GM18519 (cell line): Measurements from ENCODE around the gene NTRK3.
"Not testable (repeated sequence)": the region's sequence is repeated elsewhere in the genome, so short reads cannot be mapped to it uniquely, and the experiment has no call there.

Experiments used
- ATAC-seq: cut with Tn5 transposase; IDR thresholded peaks from one replicate; pipeline ENCODE4 v1.9.1; 2021; ENCODE audit warnings: mild to moderate bottlenecking, moderate library complexity; ENCODE audit not compliant: unreplicated experiment, low FRiP score

Gene NTRK3

DNA sequence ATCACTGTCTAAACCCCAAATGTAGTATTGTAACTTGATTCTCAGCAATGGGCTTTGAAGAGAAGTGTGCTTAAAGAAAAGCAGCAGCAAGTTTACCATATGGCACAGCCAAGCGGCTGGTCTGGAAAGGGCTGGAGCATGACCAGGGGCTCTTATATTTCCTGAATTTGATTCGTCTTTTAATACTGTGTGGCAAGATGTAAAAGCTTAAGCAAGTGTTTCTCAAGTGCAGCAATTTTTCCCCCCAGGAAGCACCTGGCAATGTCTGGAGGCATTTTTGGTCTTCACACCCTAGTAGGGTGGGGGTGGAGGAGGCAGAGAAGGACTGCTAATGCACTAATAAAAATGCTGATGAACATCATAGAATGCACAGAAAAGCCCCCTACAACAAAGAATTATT, 397.9 kb downstream of the NTRK3 start:
- no peak for ATAC-seq

DNA sequence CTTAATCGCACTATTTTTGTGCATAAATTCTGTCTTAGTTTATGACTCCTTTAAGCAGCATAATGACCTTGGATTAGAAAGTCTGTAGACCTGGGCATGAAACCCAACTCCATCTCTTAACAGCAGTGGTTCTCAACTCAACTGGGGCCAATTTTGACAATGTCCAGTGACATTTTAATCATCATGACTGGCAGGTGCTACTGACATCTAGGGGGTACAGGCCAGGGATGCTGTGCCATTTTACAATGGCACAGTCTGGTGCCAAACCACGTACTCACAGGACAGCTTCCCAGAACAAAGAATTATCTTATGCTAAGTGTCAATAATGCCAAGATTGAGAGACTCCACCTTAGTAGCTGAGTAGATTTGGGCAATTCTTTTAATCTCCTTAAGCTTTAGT, 405.0 kb downstream of the NTRK3 start:
- ATAC-seq, result no peak

DNA sequence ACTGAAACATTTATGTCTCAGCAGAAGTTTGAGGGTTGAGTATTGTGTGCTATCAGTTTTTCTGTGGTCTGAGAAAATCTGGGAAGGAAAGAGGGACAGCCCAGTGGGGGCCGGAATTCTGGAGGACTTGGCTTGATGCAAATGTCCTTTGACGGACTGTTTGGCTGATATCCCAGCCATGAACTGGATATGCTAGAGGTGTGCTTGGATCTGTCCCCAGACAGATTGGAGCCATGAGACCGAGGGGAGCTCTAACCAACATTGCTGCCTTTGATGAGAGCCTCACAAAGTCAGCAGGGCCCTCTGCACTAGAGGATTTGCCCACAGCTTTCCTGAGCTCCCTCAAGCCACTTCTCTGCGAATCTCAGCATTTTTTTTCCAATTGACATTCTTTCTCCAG, 405.6 kb downstream of the NTRK3 start:
- ATAC-seq, result no peak

DNA sequence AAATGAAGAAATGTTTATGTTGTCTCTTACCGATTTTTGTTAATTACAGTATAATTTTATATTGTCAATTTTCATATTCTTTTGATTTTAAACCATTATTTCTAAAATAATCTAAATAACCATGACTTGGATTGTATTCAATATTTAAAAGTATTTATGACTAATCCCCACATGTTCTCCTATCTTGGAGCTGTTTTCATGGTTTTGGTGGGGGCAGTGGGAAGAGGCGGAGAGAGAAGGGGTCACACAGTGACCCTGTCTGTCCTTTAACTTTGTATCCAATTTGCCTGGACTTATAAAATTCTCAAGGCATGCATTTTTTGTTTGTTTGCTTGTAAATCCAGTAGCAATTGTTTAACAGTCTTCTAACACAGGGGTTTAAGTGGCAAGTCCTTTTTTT, 407.4 kb downstream of the NTRK3 start:
- ATAC-seq, result no peak

GRCh38 chr15:87848012-87848411, 408.5 kb downstream of the NTRK3 start:
- no peak for ATAC-seq

DNA sequence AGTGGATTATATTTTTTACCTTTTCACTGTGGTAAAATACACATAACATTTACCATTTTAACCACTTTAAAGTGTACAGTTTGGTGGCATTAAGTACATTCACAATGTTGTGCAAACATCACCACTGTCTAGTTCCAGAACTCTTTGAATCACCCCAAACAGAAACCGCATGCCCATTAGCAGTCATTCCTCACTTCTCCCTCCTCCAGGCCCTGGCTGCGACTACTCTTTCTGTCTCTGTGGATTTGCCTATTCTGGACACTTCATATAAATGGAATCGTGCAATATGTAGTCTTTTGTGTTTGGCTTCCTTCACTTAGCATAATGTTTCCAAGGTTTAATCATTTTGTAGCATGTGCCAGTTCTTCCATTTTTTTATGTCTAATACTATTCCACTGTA, 409.8 kb downstream of the NTRK3 start:
- no peak for ATAC-seq

DNA sequence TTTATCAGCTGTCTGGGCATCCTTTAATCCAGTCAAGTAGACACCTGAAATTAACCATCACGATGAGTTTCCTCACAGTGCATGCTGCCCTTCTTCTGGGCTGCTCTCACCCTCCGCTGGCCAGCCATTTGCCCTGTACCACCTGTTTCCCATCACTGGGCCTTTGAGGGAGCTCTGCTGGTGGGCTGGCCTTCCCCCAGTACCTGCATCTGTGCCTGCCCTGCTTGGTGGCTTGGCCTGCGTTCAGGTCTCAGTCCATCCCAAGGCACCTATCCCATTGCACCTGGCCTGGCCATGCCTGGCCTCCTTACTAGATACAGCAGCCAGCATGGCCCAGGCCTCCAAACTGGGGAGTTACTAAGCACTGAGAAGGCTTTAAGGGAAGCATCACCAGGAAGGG, 413.2 kb downstream of the NTRK3 start:
- ATAC-seq, result no peak

DNA sequence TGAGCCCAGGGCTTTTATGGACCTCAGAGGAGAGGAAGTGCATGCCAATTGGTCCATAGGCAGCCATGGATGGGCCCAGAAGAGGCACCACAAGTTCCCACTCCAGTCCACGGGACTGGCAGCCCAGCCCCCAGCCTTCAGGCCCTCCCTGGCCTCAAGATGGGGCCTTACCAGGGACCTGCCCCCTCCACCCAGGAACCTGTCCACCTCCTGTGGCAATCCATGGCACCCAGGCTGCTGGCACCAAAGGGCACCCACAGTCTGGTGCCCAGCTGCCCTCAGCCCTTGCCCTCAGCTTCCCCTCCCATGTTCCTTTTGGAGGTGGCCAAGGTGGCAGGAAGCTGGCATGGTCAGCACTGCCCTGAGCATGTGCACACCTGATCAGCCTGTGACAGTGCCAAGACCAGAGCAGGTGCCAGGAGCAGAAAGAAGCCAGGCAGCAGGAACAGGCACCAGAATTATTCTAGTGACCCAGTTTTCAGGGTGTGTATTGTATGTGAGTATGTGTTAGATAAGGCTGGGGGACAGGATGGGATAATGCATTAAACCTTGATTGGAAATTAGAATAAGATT, 415.0 kb downstream of the NTRK3 start:
- ATAC-seq, result no peak

GRCh38 chr15:87835830-87836229, 420.7 kb downstream of the NTRK3 start:
- not testable (repeated sequence) for ATAC-seq

- not testable (repeated sequence) for ATAC-seq
Observed at GRCh38 chr15:87833333-87833732, 423.2 kb downstream of the NTRK3 start.

DNA sequence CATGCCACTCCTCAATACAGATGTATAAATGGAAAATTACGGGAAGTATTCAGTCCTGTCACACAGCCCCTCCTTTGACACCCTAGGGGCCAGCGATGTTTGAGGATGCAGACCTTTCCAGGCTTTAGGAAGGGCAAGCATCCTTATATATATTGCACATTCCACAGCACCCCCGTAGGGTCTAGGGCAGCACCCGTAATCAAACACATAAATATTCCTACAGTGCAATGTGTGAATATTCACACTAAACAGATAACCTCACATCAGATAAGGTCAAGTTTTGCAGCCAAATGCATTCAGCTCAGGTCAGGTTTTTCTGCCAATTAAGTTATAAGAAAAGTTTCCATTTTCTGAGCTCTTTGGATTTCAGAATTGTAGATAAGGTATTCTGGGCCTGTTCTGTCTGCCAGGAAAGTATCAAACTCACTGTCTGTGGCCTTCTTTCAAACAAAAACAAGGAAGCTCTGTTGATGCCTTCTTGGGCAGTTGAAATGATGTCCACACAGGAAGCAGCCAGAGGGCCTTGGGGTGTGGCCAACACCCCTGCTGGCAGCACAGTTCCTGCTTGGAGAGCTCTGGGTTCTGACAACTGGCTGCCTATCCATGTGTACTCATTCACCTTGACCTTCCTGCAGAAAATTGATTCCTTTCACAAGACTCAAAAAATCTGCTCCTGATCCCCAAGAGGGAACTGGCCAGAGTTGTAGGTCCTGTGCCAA, 427.0 kb downstream of the NTRK3 start:
- ATAC-seq, result no peak

GRCh38 chr15:87828608-87829007, 427.9 kb downstream of the NTRK3 start:
- ATAC-seq, result no peak

- ATAC-seq, result no peak
Observed at GRCh38 chr15:87827131-87827530, 429.4 kb downstream of the NTRK3 start.

- ATAC-seq, result no peak
Observed at GRCh38 chr15:87826119-87826747, 430.3 kb downstream of the NTRK3 start.

DNA sequence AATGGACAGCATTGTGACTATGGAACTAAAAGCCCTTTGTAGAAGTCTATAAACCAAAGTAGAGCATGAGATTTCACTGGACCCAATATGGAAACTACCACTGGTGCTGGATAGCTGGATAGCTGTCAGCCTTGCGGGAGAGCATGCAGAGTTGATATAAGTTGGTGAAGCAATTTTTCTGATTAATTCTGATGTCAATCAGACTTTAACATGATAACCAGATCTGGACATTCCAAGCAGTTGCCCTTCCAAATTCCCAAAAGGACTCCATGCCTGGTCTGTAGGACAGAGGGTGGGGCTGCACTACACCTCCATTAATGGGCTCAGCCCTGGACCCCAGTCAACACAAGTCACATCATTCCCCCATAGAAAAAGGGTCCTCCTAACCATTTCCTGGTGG, 437.8 kb downstream of the NTRK3 start:
- ATAC-seq, result no peak

- ATAC-seq, result no peak
Observed at GRCh38 chr15:87817553-87817952, 439.0 kb downstream of the NTRK3 start.

- ATAC-seq, result no peak
Observed at GRCh38 chr15:87816811-87817210, 439.7 kb downstream of the NTRK3 start.

DNA sequence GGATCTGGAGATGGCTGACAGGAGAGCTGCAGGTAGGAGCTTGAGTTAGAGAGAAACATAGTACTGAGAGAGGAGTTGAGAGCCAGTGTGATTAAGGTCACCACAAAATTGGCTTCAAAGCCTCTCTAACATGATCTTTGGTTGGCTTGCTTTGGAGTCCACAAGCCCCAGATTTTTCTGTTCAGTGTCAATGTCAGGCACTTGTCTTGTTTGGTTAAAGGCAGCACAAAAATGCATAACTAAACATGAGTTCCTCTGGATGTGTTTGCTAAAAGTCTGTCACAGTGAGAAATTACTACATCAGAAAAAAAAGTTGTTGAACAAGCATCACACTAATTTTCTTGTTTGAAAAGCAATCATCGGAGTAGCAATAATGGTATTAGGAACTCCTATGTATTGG, 440.5 kb downstream of the NTRK3 start:
- ATAC-seq, result no peak
